Measurements from ENCODE around the gene SS18. TPM values are rescaled to one million over a fixed set of nuclear protein-coding genes. Genes with fewer than 3 reads are reported as not detected.

The SS18 gene
- total RNA-seq, 1 experiment from 2014 or later: 98.7 TPM

DNA sequence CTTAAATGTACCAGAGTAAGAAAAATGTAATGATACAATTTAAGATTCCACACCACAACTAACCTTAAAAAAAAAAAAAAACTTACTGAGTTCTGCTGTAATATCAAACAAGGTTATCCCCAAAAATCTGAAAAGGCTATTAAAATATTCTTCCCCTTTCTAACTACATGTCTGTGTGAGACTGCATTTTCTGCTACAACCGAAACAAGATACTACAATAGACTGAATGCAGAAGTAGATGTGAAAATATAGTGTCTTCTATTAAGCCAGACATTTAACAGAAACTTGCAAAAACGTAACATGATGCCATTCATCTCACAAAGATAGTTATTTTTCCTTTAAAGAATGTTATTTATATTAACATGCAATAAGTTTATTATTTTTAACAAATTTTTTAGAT is 16.2 kb downstream of the SS18 start:
- BruUV-seq (replicated peaks): no TSS peak
- Histone ChIP-seq H3K4me2 (ENCODE audit: low read length) (no peak overlapping the region; the same call in 1 of the 2 replicates), H3K36me3 (ENCODE audit: low read depth, low read length) (peaks cover 53% of the 10 kb centered on the region), H3K4me1 (ENCODE audit: insufficient read depth, low read length) (peaks cover 12% of the 10 kb centered on the region), H3K27me3 (ENCODE audit: low read length) (no peaks in the 10 kb centered on the region), H4K20me1 (ENCODE audit: low read length) (no peaks in the 10 kb centered on the region), H3K79me2 (ENCODE audit: low read length) (peaks cover 49% of the 10 kb centered on the region), H2AFZ (ENCODE audit: low read length) (no peak overlapping the region), H3F3A (ENCODE audit: low read length, unreplicated experiment) (no peaks in the 10 kb centered on the region), H3K27ac (ENCODE audit: low read length) (peak overlapping the region; percentile 29), H3K9me3 (ENCODE audit: low read length) (no peaks in the 10 kb centered on the region), H3K9ac (ENCODE audit: low read length) (no peak overlapping the region), H3K4me3 (ENCODE audit: low read length) (no peak overlapping the region), H3K9me2 (replicated peaks; ENCODE audit: low read length) (no peaks in the 10 kb centered on the region)
- intact Hi-C loops (cut with micrococcal nuclease): loop anchor here (5.0 kb wide), 1 partner anchor 37 kb away; no protein-coding TSS in a partner anchor
- POLR2A ChIA-PET (ENCODE audit: unreplicated experiment): no interaction called here
- DNase-seq: no peak
- peak; percentile 28 for ATAC-seq
- TF ChIP-seq, protein P1, sequence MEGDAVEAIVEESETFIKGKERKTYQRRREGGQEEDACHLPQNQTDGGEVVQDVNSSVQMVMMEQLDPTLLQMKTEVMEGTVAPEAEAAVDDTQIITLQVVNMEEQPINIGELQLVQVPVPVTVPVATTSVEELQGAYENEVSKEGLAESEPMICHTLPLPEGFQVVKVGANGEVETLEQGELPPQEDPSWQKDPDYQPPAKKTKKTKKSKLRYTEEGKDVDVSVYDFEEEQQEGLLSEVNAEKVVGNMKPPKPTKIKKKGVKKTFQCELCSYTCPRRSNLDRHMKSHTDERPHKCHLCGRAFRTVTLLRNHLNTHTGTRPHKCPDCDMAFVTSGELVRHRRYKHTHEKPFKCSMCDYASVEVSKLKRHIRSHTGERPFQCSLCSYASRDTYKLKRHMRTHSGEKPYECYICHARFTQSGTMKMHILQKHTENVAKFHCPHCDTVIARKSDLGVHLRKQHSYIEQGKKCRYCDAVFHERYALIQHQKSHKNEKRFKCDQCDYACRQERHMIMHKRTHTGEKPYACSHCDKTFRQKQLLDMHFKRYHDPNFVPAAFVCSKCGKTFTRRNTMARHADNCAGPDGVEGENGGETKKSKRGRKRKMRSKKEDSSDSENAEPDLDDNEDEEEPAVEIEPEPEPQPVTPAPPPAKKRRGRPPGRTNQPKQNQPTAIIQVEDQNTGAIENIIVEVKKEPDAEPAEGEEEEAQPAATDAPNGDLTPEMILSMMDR (conservative IDR thresholded peaks at IDR 0.05; ENCODE audit: low read depth, low read length): no peak
- TF ChIP-seq EZH2phosphoT487 (IDR thresholded peaks at IDR 0.05; ENCODE audit: borderline replicate concordance, low read length): no peak
- TF ChIP-seq EZH2 (IDR thresholded peaks at IDR 0.05; ENCODE audit: low read length, unreplicated experiment): no peak
- CTCF ChIA-PET: no interaction called here

GRCh38 chr18:26073758-26074157 is 16.7 kb downstream of the SS18 start:
- H3K79me2 ChIP-seq (ENCODE audit: low read length): peaks cover 45% of the 10 kb centered on the region
- no peak overlapping the region for H2AFZ ChIP-seq (ENCODE audit: low read length)
- H3F3A ChIP-seq (ENCODE audit: low read length, unreplicated experiment): no peaks in the 10 kb centered on the region
- H3K9me2 ChIP-seq (replicated peaks; ENCODE audit: low read length): no peaks in the 10 kb centered on the region
- BruUV-seq (replicated peaks): no TSS peak
- peak overlapping the region; percentile 73 for H3K27ac ChIP-seq (ENCODE audit: low read length)
- ATAC-seq: peak; percentile 94
- ChIA-PET CTCF (no interaction called here), POLR2A (ENCODE audit: unreplicated experiment) (no interaction called here)
- peaks cover 12% of the 10 kb centered on the region for H3K4me1 ChIP-seq (ENCODE audit: insufficient read depth, low read length)
- peak overlapping the region; percentile 24; the same call in 1 of the 2 replicates for H3K4me2 ChIP-seq (ENCODE audit: low read length)
- intact Hi-C loops (cut with micrococcal nuclease): loop anchor here (2.0 to 5.0 kb wide), 2 partner anchors 15 to 36 kb away; no protein-coding TSS in a partner anchor
- no peak overlapping the region for H3K4me3 ChIP-seq (ENCODE audit: low read length)
- peak; percentile 64 for DNase-seq
- H3K9me3 ChIP-seq (ENCODE audit: low read length): no peaks in the 10 kb centered on the region
- H3K9ac ChIP-seq (ENCODE audit: low read length): no peak overlapping the region
- no peak for TF ChIP-seq EZH2phosphoT487 (IDR thresholded peaks at IDR 0.05; ENCODE audit: borderline replicate concordance, low read length)
- TF ChIP-seq, protein P1 (conservative IDR thresholded peaks at IDR 0.05; ENCODE audit: low read depth, low read length): no peak
- no peak for TF ChIP-seq EZH2 (IDR thresholded peaks at IDR 0.05; ENCODE audit: low read length, unreplicated experiment)
- H4K20me1 ChIP-seq (ENCODE audit: low read length): no peaks in the 10 kb centered on the region
- peaks cover 49% of the 10 kb centered on the region for H3K36me3 ChIP-seq (ENCODE audit: low read depth, low read length)
- no peaks in the 10 kb centered on the region for H3K27me3 ChIP-seq (ENCODE audit: low read length)

DNA sequence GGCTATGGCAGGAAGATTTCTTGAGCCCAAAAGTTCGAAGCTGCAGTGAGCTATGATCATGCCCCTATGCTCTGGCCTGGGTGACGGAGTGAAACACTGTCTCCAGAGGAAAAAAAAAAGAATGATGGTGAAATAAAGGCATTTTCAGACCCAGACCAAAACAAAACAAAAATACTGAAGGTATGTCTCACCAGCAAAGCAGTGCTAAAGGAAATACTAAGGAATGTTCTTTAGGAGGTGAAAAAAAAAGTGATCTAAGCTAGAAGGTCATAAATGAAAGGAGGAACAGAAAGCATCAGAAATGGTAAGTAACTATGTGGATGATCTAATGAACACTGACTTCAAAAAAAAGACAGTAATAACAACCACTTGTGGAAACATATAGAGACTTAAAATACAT is 18.7 kb downstream of the SS18 start:
- BruUV-seq (replicated peaks): no TSS peak
- no peaks in the 10 kb centered on the region for H3K27me3 ChIP-seq (ENCODE audit: low read length)
- TF ChIP-seq EZH2 (IDR thresholded peaks at IDR 0.05; ENCODE audit: low read length, unreplicated experiment) (no peak), EZH2phosphoT487 (IDR thresholded peaks at IDR 0.05; ENCODE audit: borderline replicate concordance, low read length) (no peak)
- TF ChIP-seq, protein P1 (conservative IDR thresholded peaks at IDR 0.05; ENCODE audit: low read depth, low read length): no peak
- no peak overlapping the region for H3K27ac ChIP-seq (ENCODE audit: low read length)
- no peaks in the 10 kb centered on the region for H4K20me1 ChIP-seq (ENCODE audit: low read length)
- peaks cover 56% of the 10 kb centered on the region for H3K36me3 ChIP-seq (ENCODE audit: low read depth, low read length)
- H3K9ac ChIP-seq (ENCODE audit: low read length): no peak overlapping the region
- ChIA-PET CTCF (no interaction called here), POLR2A (ENCODE audit: unreplicated experiment) (no interaction called here)
- ATAC-seq (no peak), DNase-seq (no peak)
- peaks cover 12% of the 10 kb centered on the region for H3K4me1 ChIP-seq (ENCODE audit: insufficient read depth, low read length)
- intact Hi-C loops (cut with micrococcal nuclease): loop anchor here (2.0 to 5.0 kb wide), 2 partner anchors 17 to 34 kb away; no protein-coding TSS in a partner anchor
- H3K9me2 ChIP-seq (replicated peaks; ENCODE audit: low read length): no peaks in the 10 kb centered on the region
- no peak overlapping the region for H2AFZ ChIP-seq (ENCODE audit: low read length)
- H3K79me2 ChIP-seq (ENCODE audit: low read length): peaks cover 45% of the 10 kb centered on the region
- no peak overlapping the region for H3K4me3 ChIP-seq (ENCODE audit: low read length)
- no peaks in the 10 kb centered on the region for H3K9me3 ChIP-seq (ENCODE audit: low read length)
- no peak overlapping the region for H3K4me2 ChIP-seq (ENCODE audit: low read length)
- no peaks in the 10 kb centered on the region for H3F3A ChIP-seq (ENCODE audit: low read length, unreplicated experiment)
